SK-N-SH (cell line): ENCODE data around the gene TYK2. TPM values are rescaled to one million over a fixed set of nuclear protein-coding genes. Genes with fewer than 3 reads are reported as not detected.

Experiments
- CTCF ChIA-PET: fragments of 300-600, 350-600 bp; formaldehyde crosslinking; extraction: SDS; loops from one replicate; lab custom pipeline; 2021; lab: Yijun Ruan, JAX
- POLR2A ChIA-PET: fragments of 350-600 bp; sonication (Branson Sonifier 250); formaldehyde crosslinking; extraction: SDS; loops from one replicate; lab custom pipeline; 2020; ENCODE audit warnings: antibody characterized with exemption, inconsistent platforms; lab: Yijun Ruan, JAX
- DNase-seq: peaks from one replicate; pipeline ENCODE4 v3.0.0; 2012
- H2AFZ ChIP-seq: fragments of 200-600 bp; sonication (generic); 2 replicates; pipeline ENCODE4 v1.8.1; 2016; ENCODE audit warnings: antibody characterized with exemption, mild to moderate bottlenecking, low read depth
- H3F3A ChIP-seq: fragments of 200-600 bp; sonication (generic); replicated peaks from 2 replicates; pipeline ENCODE3; 2016; ENCODE audit warnings: antibody characterized with exemption, mild to moderate bottlenecking; ENCODE audit not compliant: insufficient read depth
- H3K27ac ChIP-seq, 2 experiments: fragments of 200-500 bp in 1 of 2; fragments of 200-600 bp in 1 of 2; sonication (Bioruptor generic) in 1 of 2; sonication (generic), shearing (Covaris generic) in 1 of 2; 2 replicates each; pipeline versions ENCODE4 v1.5.1 to v1.6.1; 2014 to 2016; ENCODE audit warnings: low read depth in 2 of 2, inconsistent platforms in 1 of 2, low read length in 1 of 2, mild to moderate bottlenecking in 1 of 2, mixed read lengths in 1 of 2
- H3K27me3 ChIP-seq: fragments of 200-600 bp; sonication (generic), shearing (Covaris generic); 2 replicates; pipeline ENCODE4 v1.6.1; 2016; ENCODE audit warnings: mixed run types; ENCODE audit not compliant: insufficient read depth
- H3K36me3 ChIP-seq, 2 experiments: fragments of 200-500 bp in 1 of 2; fragments of 200-600 bp in 1 of 2; sonication (Bioruptor generic) in 1 of 2; sonication (generic) in 1 of 2; replicated peaks in 1 of 2; 2 replicates each; pipeline versions ENCODE3 to v1.5.1; 2014 to 2016; ENCODE audit warnings: low read length in 1 of 2, mild to moderate bottlenecking in 1 of 2; ENCODE audit not compliant: insufficient read depth in 2 of 2, control insufficient read depth in 1 of 2
- H3K4me1 ChIP-seq, 2 experiments: fragments of 200-500 bp in 1 of 2; fragments of 200-600 bp in 1 of 2; sonication (Bioruptor generic) in 1 of 2; sonication (generic), shearing (Covaris generic) in 1 of 2; 2 replicates each; pipeline versions ENCODE4 v1.5.1 to v1.6.1; 2014 to 2016; ENCODE audit warnings: low read depth in 1 of 2, low read length in 1 of 2, mixed run types in 1 of 2; ENCODE audit not compliant: insufficient read depth in 2 of 2, control insufficient read depth in 1 of 2
- H3K4me2 ChIP-seq: fragments of 200-600 bp; sonication (generic), shearing (Covaris generic); 2 replicates; pipeline ENCODE4 v1.6.1; 2017; ENCODE audit warnings: mixed run types
- H3K4me3 ChIP-seq, 2 experiments: fragments of 200-500 bp in 1 of 2; fragments of 200-600 bp in 1 of 2; sonication (Bioruptor generic) in 1 of 2; sonication (generic), shearing (Covaris generic) in 1 of 2; 2 replicates each; pipeline versions ENCODE4 v1.5.1 to v1.8.1; 2014 to 2016; ENCODE audit warnings: low read depth in 2 of 2, inconsistent platforms in 1 of 2, low read length in 1 of 2, mild to moderate bottlenecking in 1 of 2, mixed read lengths in 1 of 2, moderate library complexity in 1 of 2
- H3K79me2 ChIP-seq: fragments of 200-600 bp; sonication (generic); 2 replicates; pipeline ENCODE4 v1.8.1; 2017; ENCODE audit warnings: mild to moderate bottlenecking; ENCODE audit not compliant: insufficient read depth
- H3K9ac ChIP-seq: fragments of 200-600 bp; sonication (generic); 2 replicates; pipeline ENCODE4 v1.6.1; 2017; ENCODE audit warnings: mixed run types
- H3K9me2 ChIP-seq: fragments of 200-600 bp; sonication (generic); 2 replicates; pipeline ENCODE4 v1.6.1; 2017; ENCODE audit warnings: mixed run types
- H3K9me3 ChIP-seq: fragments of 200-600 bp; sonication (generic); 2 replicates; pipeline ENCODE4 v1.6.1; 2017; ENCODE audit warnings: mixed run types, mild to moderate bottlenecking, moderate library complexity
- H4K20me1 ChIP-seq: fragments of 200-600 bp; sonication (generic); 2 replicates; pipeline ENCODE4 v1.6.1; 2017; ENCODE audit warnings: mild to moderate bottlenecking, mixed run types; ENCODE audit not compliant: insufficient read depth
- CHD2 ChIP-seq: fragments of 150-350 bp; IDR thresholded peaks from 2 replicates; pipeline ENCODE4 v1.6.1; 2018; ENCODE audit warnings: low read length; ENCODE audit not compliant: partially characterized antibody
- ELF1 ChIP-seq: IDR thresholded peaks from 2 replicates; pipeline ENCODE4 v1.4.0; 2012
- FOSL2 ChIP-seq: IDR thresholded peaks from 2 replicates; pipeline ENCODE4 v1.4.0; 2012; ENCODE audit warnings: low read depth, mild to moderate bottlenecking, moderate library complexity, borderline replicate concordance
- FOXM1 ChIP-seq: IDR thresholded peaks from 2 replicates; pipeline ENCODE4 v1.4.0; 2012; ENCODE audit warnings: low read depth, mild to moderate bottlenecking
- GABPA ChIP-seq: IDR thresholded peaks from 2 replicates; pipeline ENCODE4 v1.4.0; 2012; ENCODE audit warnings: low read depth, mild to moderate bottlenecking
- MAX ChIP-seq: IDR thresholded peaks from 2 replicates; pipeline ENCODE4 v1.4.0; 2012; ENCODE audit warnings: low read depth
- MXI1 ChIP-seq: IDR thresholded peaks from 2 replicates; pipeline ENCODE4 v1.6.1; 2012; ENCODE audit warnings: mild to moderate bottlenecking, low read depth, low read length, improper control_type of control experiment
- POLR2AphosphoS5 ChIP-seq: IDR thresholded peaks from 2 replicates; pipeline ENCODE4 v1.6.1; 2012; ENCODE audit warnings: low read depth, low read length
- RCOR1 ChIP-seq: fragments of 150-350 bp; IDR thresholded peaks from 2 replicates; pipeline ENCODE4 v1.6.1; 2017; ENCODE audit warnings: antibody characterized with exemption, low read length
- RFX5 ChIP-seq: IDR thresholded peaks from 2 replicates; pipeline ENCODE4 v1.6.1; 2012; ENCODE audit warnings: mild to moderate bottlenecking, improper control_type of control experiment, low read length
- SIN3A ChIP-seq: IDR thresholded peaks from 2 replicates; pipeline ENCODE4 v1.6.1; 2012; ENCODE audit warnings: low read depth, mild to moderate bottlenecking, low read length, moderate library complexity, borderline replicate concordance
- SMC3 ChIP-seq: IDR thresholded peaks from 2 replicates; pipeline ENCODE4 v1.6.1; 2012; ENCODE audit warnings: low read depth, low read length, improper control_type of control experiment
- TCF12 ChIP-seq: IDR thresholded peaks from 2 replicates; pipeline ENCODE4 v1.4.0; 2012
- USF1 ChIP-seq: IDR thresholded peaks from 2 replicates; pipeline ENCODE4 v1.4.0; 2012; ENCODE audit warnings: low read depth, borderline replicate concordance
- WGBS: methylation state at CpG from one replicate; pipeline ENCODE4 v1.1.6; 2017; ENCODE audit warnings: low lambda C conversion rate; 5-methylcytosine and 5-hydroxymethylcytosine counted together
- polyA plus RNA-seq, 3 experiments: library from polyadenylated mRNA; depleted of rRNA; stranded (reverse); fragments of >200 nt; gene quantifications; 2 replicates each; pipeline ENCODE4 v1.2.3, GENCODE V29; 2012
- TF ChIP-seq, protein P1 (sequence below): fragments of 150-350 bp; IDR thresholded peaks from 2 replicates; pipeline ENCODE4 v1.6.1; 2016; ENCODE audit warnings: mild to moderate bottlenecking, low read depth, low read length
- TF ChIP-seq, protein P2 (sequence below): fragments of 200-600 bp; sonication (generic); IDR thresholded peaks from 2 replicates; pipeline ENCODE4 v1.6.1; 2017; ENCODE audit warnings: antibody characterized with exemption, mild to moderate bottlenecking, moderate library complexity

TYK2 gene
- polyA plus RNA-seq, 1 of the 3 experiments (the other 2 are of a cell fraction) = 44.6 TPM

DNA sequence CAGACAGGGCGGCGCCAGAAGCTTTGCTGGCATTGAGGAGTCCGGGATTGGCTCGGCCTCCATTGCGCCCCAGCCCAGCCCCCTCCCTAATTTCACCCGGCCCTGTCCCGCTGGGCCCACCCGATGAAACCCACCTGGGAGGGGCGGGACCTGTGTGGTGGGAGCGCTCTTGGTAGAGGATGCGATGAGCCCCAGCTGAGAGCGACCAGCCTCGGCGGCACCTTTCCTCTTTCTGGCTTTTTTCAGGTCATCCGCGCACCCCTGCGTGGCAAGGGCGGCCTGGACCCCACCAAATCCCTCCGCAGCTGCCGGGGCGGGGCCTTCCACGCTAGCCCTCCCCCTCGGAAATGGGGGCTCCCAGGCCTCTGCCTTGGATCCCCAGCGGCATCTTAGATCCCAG is 70.9 kb downstream of the TYK2 start, which contains the start of gene ZGLP1:
TSS of gene ZGLP1 (minus strand) at position 393 of the 400 bp plus-strand sequence.
- H3K9me3 ChIP-seq = no peaks in the 10 kb centered on the region
- DNase-seq = no peak
- POLR2A ChIA-PET = no interaction called here
- 87% methylated on average over 19 of the region's 24 CpGs for WGBS
- peaks cover 2% of the 10 kb centered on the region; the same call in 1 of the 2 replicates for H3K79me2 ChIP-seq
- H3K4me1 ChIP-seq = no peaks in the 10 kb centered on the region
- TF ChIP-seq MAX (no peak), ELF1 (no peak), GABPA (no peak), POLR2AphosphoS5 (no peak), TCF12 (no peak), FOSL2 (no peak), SIN3A (no peak), CHD2 (no peak), USF1 (no peak), MXI1 (no peak), SMC3 (no peak), RFX5 (no peak), FOXM1 (no peak), RCOR1 (no peak)
- TF ChIP-seq, protein P1, sequence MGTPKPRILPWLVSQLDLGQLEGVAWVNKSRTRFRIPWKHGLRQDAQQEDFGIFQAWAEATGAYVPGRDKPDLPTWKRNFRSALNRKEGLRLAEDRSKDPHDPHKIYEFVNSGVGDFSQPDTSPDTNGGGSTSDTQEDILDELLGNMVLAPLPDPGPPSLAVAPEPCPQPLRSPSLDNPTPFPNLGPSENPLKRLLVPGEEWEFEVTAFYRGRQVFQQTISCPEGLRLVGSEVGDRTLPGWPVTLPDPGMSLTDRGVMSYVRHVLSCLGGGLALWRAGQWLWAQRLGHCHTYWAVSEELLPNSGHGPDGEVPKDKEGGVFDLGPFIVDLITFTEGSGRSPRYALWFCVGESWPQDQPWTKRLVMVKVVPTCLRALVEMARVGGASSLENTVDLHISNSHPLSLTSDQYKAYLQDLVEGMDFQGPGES = no peak
- TF ChIP-seq, protein P2, sequence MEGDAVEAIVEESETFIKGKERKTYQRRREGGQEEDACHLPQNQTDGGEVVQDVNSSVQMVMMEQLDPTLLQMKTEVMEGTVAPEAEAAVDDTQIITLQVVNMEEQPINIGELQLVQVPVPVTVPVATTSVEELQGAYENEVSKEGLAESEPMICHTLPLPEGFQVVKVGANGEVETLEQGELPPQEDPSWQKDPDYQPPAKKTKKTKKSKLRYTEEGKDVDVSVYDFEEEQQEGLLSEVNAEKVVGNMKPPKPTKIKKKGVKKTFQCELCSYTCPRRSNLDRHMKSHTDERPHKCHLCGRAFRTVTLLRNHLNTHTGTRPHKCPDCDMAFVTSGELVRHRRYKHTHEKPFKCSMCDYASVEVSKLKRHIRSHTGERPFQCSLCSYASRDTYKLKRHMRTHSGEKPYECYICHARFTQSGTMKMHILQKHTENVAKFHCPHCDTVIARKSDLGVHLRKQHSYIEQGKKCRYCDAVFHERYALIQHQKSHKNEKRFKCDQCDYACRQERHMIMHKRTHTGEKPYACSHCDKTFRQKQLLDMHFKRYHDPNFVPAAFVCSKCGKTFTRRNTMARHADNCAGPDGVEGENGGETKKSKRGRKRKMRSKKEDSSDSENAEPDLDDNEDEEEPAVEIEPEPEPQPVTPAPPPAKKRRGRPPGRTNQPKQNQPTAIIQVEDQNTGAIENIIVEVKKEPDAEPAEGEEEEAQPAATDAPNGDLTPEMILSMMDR = no peak
- TF ChIP-seq, all 33 proteins: peak for 0
- Histone ChIP-seq H3K4me2 (no peak within 1 kb of the TSS), H3K27ac (no peak within 1 kb of the TSS), H3K9me2 (no peaks in the 10 kb centered on the region), H3K4me3 (no peak within 1 kb of the TSS), H2AFZ (no peak within 1 kb of the TSS), H3K9ac (no peak within 1 kb of the TSS), H4K20me1 (no peaks in the 10 kb centered on the region), H3F3A (no peaks in the 10 kb centered on the region), H3K36me3 (peaks cover 0 to 4% of the 10 kb centered on the region in 2 experiments), H3K27me3 (no peaks in the 10 kb centered on the region)
- CTCF ChIA-PET = interaction anchor here (0.6 to 1.4 kb wide), 5 partner anchors 15 to 81 kb away, joined by 3 to 5 read pairs (median 3); no protein-coding TSS in a partner anchor
